Stimulated activated CD4-positive, alpha-beta T cell treated with anti-CD3 and anti-CD28 coated beads, Interleukin-1b, Interleukin-23, amount 100 ng/mL, for 24 hours (primary cell): ENCODE measurements around the gene HIPK1.
"Not testable (repeated sequence)": the region's sequence is repeated elsewhere in the genome, so short reads cannot be mapped to it uniquely, and the experiment has no call there.

ENCODE experiments used
- DNase-seq, 4 experiments: peaks; one replicate each; pipeline ENCODE4 v3.0.0-alpha.2; 2020; ENCODE audit warnings: low read depth in 4 of 4, low spot score in 1 of 4

HIPK1 gene

GRCh38 chr1:113981962-113982931 lies 53.1 kb downstream of the HIPK1 start:
- DNase-seq: no peak

- DNase-seq: no peak
These were observed 53.8 kb downstream of the HIPK1 start for GRCh38 chr1:113982949-113983348.

- no peak for DNase-seq
These were observed 54.3 kb downstream of the HIPK1 start for GRCh38 chr1:113983391-113983790.

- no peak for DNase-seq
These were observed 54.7 kb downstream of the HIPK1 start for GRCh38 chr1:113983826-113984225.

GRCh38 chr1:113984710-113985109 lies 55.6 kb downstream of the HIPK1 start:
- no peak for DNase-seq

GRCh38 chr1:113986802-113987201 lies 57.7 kb downstream of the HIPK1 start:
- DNase-seq: no peak

GRCh38 chr1:113987259-113987658 lies 58.1 kb downstream of the HIPK1 start:
- DNase-seq: no peak

- no peak for DNase-seq
These were observed 61.4 kb downstream of the HIPK1 start for GRCh38 chr1:113990530-113990929.

- no peak for DNase-seq
These were observed 61.8 kb downstream of the HIPK1 start for GRCh38 chr1:113990961-113991360.

GRCh38 chr1:113991467-113991997 lies 62.4 kb downstream of the HIPK1 start:
- no peak for DNase-seq

GRCh38 chr1:113993072-113993471 lies 63.9 kb downstream of the HIPK1 start:
- DNase-seq: no peak

- DNase-seq: no peak
These were observed 64.6 kb downstream of the HIPK1 start for GRCh38 chr1:113993766-113994165.

- DNase-seq: no peak
These were observed 66.3 kb downstream of the HIPK1 start for GRCh38 chr1:113995382-113995781.

- DNase-seq: no peak
These were observed 69.2 kb downstream of the HIPK1 start for GRCh38 chr1:113998361-113998760.

- no peak for DNase-seq
These were observed 70.1 kb downstream of the HIPK1 start for GRCh38 chr1:113999233-113999632.

GRCh38 chr1:113999799-114000198 lies 70.7 kb downstream of the HIPK1 start:
- no peak for DNase-seq

GRCh38 chr1:114000406-114000805 lies 71.3 kb downstream of the HIPK1 start:
- DNase-seq: no peak

- no peak for DNase-seq
These were observed 73.5 kb downstream of the HIPK1 start for GRCh38 chr1:114002492-114003239.

- DNase-seq: no peak
These were observed 74.3 kb downstream of the HIPK1 start for GRCh38 chr1:114003431-114003830.

GRCh38 chr1:114006825-114007224 lies 77.7 kb downstream of the HIPK1 start:
- DNase-seq: not testable (repeated sequence)

GRCh38 chr1:114008480-114008941 lies 79.4 kb downstream of the HIPK1 start:
- DNase-seq: no peak

- DNase-seq: no peak
These were observed 79.9 kb downstream of the HIPK1 start for GRCh38 chr1:114008993-114009392.
